Breast epithelium (tissue), 4 donors: ENCODE results near the gene B4GALT6. TPM values are rescaled to one million over a fixed set of nuclear protein-coding genes. Genes with fewer than 3 reads are reported as not detected.
"Not testable (repeated sequence)": the region's sequence is repeated elsewhere in the genome, so short reads cannot be mapped to it uniquely, and the experiment has no call there.

ENCODE experiments used
- DNase-seq, 2 donors: peaks; one replicate each; pipeline ENCODE4 v3.0.0-alpha.2; 2019; ENCODE audit warnings: low spot score in 2 of 2
- H3K27ac ChIP-seq, 2 donors: fragments of 200-600 bp; sonication (generic) in 1 of 2; one replicate each; pipeline ENCODE4 v1.5.1; 2016 to 2019; ENCODE audit warnings: mild to moderate bottlenecking in 1 of 2
- H3K27me3 ChIP-seq, 2 donors: fragments of 200-600 bp; sonication (generic) in 1 of 2; one replicate each; pipeline versions ENCODE4 v1.5.1 to v1.6.0; 2017 to 2019; ENCODE audit warnings: control low read depth in 1 of 2, mild to moderate bottlenecking in 1 of 2
- H3K36me3 ChIP-seq: fragments of 200-600 bp; one replicate; pipeline ENCODE4 v1.5.1; 2019
- H3K4me1 ChIP-seq, 2 donors: fragments of 200-600 bp; sonication (generic); one replicate each; pipeline ENCODE4 v1.5.1; 2016 to 2019; ENCODE audit warnings: control low read depth in 1 of 2
- H3K4me3 ChIP-seq, 3 donors: fragments of 200-600 bp; sonication (generic); 1 replicate in 2 of 3; 2 replicates in 1 of 3; pipeline ENCODE4 v1.5.1; 2016 to 2019; ENCODE audit warnings: mild to moderate bottlenecking in 3 of 3, moderate library complexity in 2 of 3
- H3K9me3 ChIP-seq, 2 donors: fragments of 200-600 bp; sonication (generic) in 1 of 2; one replicate each; pipeline ENCODE4 v1.5.1; 2016 to 2019; ENCODE audit warnings: control low read depth in 1 of 2
- CTCF ChIP-seq, 3 donors: fragments of 450-650 bp; IDR thresholded peaks; one replicate each; pipeline ENCODE4 v1.5.1; 2016 to 2017; ENCODE audit warnings: antibody characterized with exemption in 3 of 3, mild to moderate bottlenecking in 3 of 3, moderate library complexity in 3 of 3
- POLR2A ChIP-seq: fragments of 450-650 bp; IDR thresholded peaks from one replicate; pipeline ENCODE4 v1.6.1; 2016; ENCODE audit warnings: antibody characterized with exemption, mild to moderate bottlenecking, moderate library complexity
- POLR2AphosphoS5 ChIP-seq, 3 donors: sonication (generic); formaldehyde crosslinking; IDR thresholded peaks; one replicate each; pipeline ENCODE4 v1.6.1; 2017; ENCODE audit warnings: antibody characterized with exemption in 3 of 3
- intact Hi-C: fragments of 100-400 bp; cut with DNase I; formaldehyde crosslinking; loops from one replicate; pipeline ENCODE4 v1.15.1; 2023; ENCODE audit warnings: low total_unique reads
- total RNA-seq, 3 donors: library from RNA; depleted of rRNA; stranded (reverse); fragments of >200 nt; gene quantifications; one replicate each; pipeline ENCODE4 v1.1.0, GENCODE V29; 2016

Gene B4GALT6
- 1 to 10 TPM; 2.9 to 3.8 (median 3.0) TPM for total RNA-seq

DNA sequence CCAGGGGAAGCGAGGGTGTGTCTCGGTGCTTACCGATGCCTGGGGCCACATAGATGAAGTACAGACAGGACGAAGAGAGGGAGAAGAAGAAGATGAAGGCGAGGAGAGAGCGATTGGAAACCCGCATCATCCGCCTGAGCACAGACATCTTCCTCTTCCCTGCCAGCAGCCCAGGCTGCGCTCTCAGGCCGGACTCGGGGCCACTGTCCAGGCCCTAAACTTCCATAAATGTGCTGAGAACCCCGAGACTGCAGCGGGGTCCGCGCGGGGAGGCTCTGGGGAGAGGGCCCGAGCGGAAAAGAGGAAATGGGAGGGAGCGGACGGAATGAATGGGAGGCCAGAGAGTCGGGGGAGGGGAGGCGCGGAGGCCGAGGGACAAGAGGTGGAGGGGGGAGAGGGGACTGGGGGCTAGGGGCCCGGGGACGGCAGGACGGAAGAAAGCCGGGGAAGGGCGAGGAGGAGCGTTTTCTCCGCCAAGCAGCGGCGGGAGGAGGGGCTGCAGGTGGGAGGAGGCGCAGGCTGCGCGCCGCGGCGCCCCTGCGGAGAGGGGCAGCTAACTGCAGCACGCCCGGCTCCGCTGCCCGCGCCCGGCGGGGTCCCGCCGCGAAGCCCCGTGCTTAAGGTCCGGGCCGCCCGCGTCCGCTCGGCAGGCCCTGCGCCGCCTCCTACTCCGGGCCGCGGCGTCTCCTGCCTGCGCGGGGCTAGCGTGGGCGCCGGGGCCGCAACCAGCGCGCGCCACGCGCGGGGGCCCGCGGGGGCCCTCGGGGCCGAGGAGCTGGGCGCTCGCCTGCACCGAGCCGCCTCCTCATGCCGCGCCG is at the start of gene B4GALT6:
Gene B4GALT6, minus strand, starts transcription at position 303 of the 818 bp plus-strand sequence. Its CDS starts 155 bp downstream, at position 148.
- no peak for DNase-seq
- Histone ChIP-seq H3K27me3 (no peaks in the 10 kb centered on the region), H3K27ac (peak within 1 kb of the TSS; percentile 82 to 83), H3K36me3 (no peaks in the 10 kb centered on the region), H3K9me3 (no peaks in the 10 kb centered on the region), H3K4me3 (peak within 1 kb of the TSS; percentile 53 to 77 (median 75)), H3K4me1 (peaks cover 0 to 4% of the 10 kb centered on the region in 2 donors)
- intact Hi-C loops, result no loop called here
- no peak for TF ChIP-seq CTCF (IDR thresholded peaks at IDR 0.05)
- no peak for TF ChIP-seq POLR2AphosphoS5 (IDR thresholded peaks at IDR 0.05)
- TF ChIP-seq POLR2A, result no peak

GRCh38 chr18:31731628-31732027 is 47.2 kb upstream of the B4GALT6 start:
- no peak overlapping the region for H3K27ac ChIP-seq
- intact Hi-C loops, result no loop called here
- H3K27me3 ChIP-seq, result no peaks in the 10 kb centered on the region
- H3K4me3 ChIP-seq, result no peak overlapping the region
- DNase-seq, result no peak
- no peaks in the 10 kb centered on the region for H3K9me3 ChIP-seq
- no peaks in the 10 kb centered on the region for H3K36me3 ChIP-seq
- no peak for TF ChIP-seq CTCF (IDR thresholded peaks at IDR 0.05)
- no peak for TF ChIP-seq POLR2A
- TF ChIP-seq POLR2AphosphoS5 (IDR thresholded peaks at IDR 0.05), result no peak
- H3K4me1 ChIP-seq, result no peaks in the 10 kb centered on the region

GRCh38 chr18:31729196-31729595 is 44.8 kb upstream of the B4GALT6 start:
- intact Hi-C loops, result loop anchor here (10.0 kb wide), 1 partner anchor 174 kb away; no protein-coding TSS in a partner anchor
- H3K27ac ChIP-seq, H3K4me1 ChIP-seq, H3K9me3 ChIP-seq, H3K36me3 ChIP-seq, DNase-seq, H3K4me3 ChIP-seq, H3K27me3 ChIP-seq: not testable (repeated sequence)

DNA sequence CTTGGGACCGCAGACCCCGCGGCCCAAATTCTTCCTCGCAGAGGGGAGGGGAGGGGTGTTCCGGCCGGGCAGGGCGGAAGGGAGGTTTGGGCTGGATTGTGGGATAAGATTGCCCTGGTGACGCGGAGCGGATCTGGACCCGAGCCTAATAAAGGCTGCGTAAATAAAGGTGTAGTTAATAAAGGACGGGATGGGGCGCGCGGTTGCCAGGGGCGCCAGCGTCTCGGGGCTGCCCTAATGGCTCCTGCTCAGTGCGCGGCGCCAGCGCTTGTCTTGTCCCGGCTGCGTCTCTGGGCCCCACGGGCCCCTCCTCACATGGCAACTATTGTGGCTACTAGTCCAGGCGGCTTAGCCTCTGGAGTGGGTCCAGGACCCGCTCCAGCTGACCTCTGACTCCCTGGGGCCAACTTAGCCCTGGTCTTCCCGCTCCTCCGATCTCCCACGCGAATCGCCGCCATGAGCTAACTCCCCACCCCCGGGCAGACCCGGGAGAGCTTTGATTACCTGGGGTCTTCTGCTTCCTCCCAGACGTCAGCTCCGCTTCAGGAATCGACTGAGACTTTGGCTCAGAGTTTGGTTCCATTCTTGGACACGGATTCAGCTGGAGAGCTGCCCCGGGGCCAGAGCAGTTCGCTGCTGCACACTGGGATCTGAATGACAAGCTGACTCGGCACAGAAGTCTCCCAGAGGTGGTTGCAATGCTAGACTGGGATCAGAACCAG is 39.8 kb upstream of the B4GALT6 start:
- H3K27me3 ChIP-seq, result no peaks in the 10 kb centered on the region
- intact Hi-C loops, result loop anchor here (10.0 kb wide), 1 partner anchor 169 kb away; no protein-coding TSS in a partner anchor
- peaks cover 0 to 2% of the 10 kb centered on the region in 2 donors for H3K9me3 ChIP-seq
- DNase-seq, result peak in 1 of 2 donors; percentile 57
- TF ChIP-seq POLR2A (no peak), POLR2AphosphoS5 (IDR thresholded peaks at IDR 0.05) (no peak), CTCF (IDR thresholded peaks at IDR 0.05) (no peak)
- peak overlapping the region; percentile 67 to 82 for H3K27ac ChIP-seq
- H3K4me1 ChIP-seq, result no peaks in the 10 kb centered on the region
- no peaks in the 10 kb centered on the region for H3K36me3 ChIP-seq
- H3K4me3 ChIP-seq, result peak overlapping the region; percentile 58 to 72 (median 65)

- no peak for TF ChIP-seq POLR2AphosphoS5 (IDR thresholded peaks at IDR 0.05)
- no peak for TF ChIP-seq POLR2A
- no peak for TF ChIP-seq CTCF (IDR thresholded peaks at IDR 0.05)
- Histone ChIP-seq H3K27ac (peak overlapping the region; percentile 67 to 82), H3K9me3 (peaks cover 0 to 7% of the 10 kb centered on the region in 2 donors), H3K4me1 (no peaks in the 10 kb centered on the region), H3K36me3 (no peaks in the 10 kb centered on the region), H3K27me3 (no peaks in the 10 kb centered on the region), H3K4me3 (peak overlapping the region; percentile 58 to 72 (median 65))
- DNase-seq, result no peak
- intact Hi-C loops, result loop anchor here (10.0 kb wide), 1 partner anchor 169 kb away; no protein-coding TSS in a partner anchor
These were observed 39.2 kb upstream of the B4GALT6 start for GRCh38 chr18:31723639-31723989.
